ENCODE results near the gene SWI5.

Gene SWI5

GRCh38 chr9:128276574-128277270 is 646 bp downstream of the SWI5 start:
- TF ChIP-seq USF1 (IDR thresholded peaks at IDR 0.05) (no peak), ZBTB7A (IDR thresholded peaks at IDR 0.05; ENCODE audit: low read depth) (0 out of 2 replicates have a peak, but pooled peaks have one; percentile 38)

- peak; percentile 34; the same call in 1 of the 2 replicates for TF ChIP-seq USF1 (IDR thresholded peaks at IDR 0.05)
Measured at GRCh38 chr9:128279088-128280073, 3.3 kb downstream of the SWI5 start.

- TF ChIP-seq FOXM1 (IDR thresholded peaks at IDR 0.05; ENCODE audit: borderline replicate concordance, low read depth): no peak
- no peak for TF ChIP-seq CREB1 (IDR thresholded peaks at IDR 0.05; ENCODE audit: low read depth)
- TF ChIP-seq TAF1 (IDR thresholded peaks at IDR 0.05; ENCODE audit: low read depth): no peak
- TF ChIP-seq USF1 (IDR thresholded peaks at IDR 0.05): no peak
- TF ChIP-seq RAD21 (IDR thresholded peaks at IDR 0.05; ENCODE audit: low read depth): no peak
- TF ChIP-seq ZBTB7A (IDR thresholded peaks at IDR 0.05; ENCODE audit: low read depth): no peak
- no peak for TF ChIP-seq EP300 (IDR thresholded peaks at IDR 0.05; ENCODE audit: borderline replicate concordance)
- TF ChIP-seq TEAD4 (IDR thresholded peaks at IDR 0.05): no peak
- no peak for TF ChIP-seq MAX (IDR thresholded peaks at IDR 0.05)
- TF ChIP-seq YY1 (IDR thresholded peaks at IDR 0.05; ENCODE audit: low read depth): no peak
- no peak for TF ChIP-seq REST (IDR thresholded peaks at IDR 0.05; ENCODE audit: low read depth)
- TF ChIP-seq CEBPB (IDR thresholded peaks at IDR 0.05): no peak
- TF ChIP-seq TCF12 (IDR thresholded peaks at IDR 0.05; ENCODE audit: low read depth): no peak
Measured at GRCh38 chr9:128280084-128280622, 4.1 kb downstream of the SWI5 start.

- no peak for TF ChIP-seq ZBTB7A (IDR thresholded peaks at IDR 0.05; ENCODE audit: low read depth)
- TF ChIP-seq MAX (IDR thresholded peaks at IDR 0.05): no peak
- TF ChIP-seq NFIC (IDR thresholded peaks at IDR 0.05): no peak
- TF ChIP-seq FOXM1 (IDR thresholded peaks at IDR 0.05; ENCODE audit: borderline replicate concordance, low read depth): no peak
- TF ChIP-seq EGR1 (IDR thresholded peaks at IDR 0.05): no peak
- TF ChIP-seq TAF1 (IDR thresholded peaks at IDR 0.05; ENCODE audit: low read depth): no peak
- TF ChIP-seq CREB1 (IDR thresholded peaks at IDR 0.05; ENCODE audit: low read depth): no peak
- TF ChIP-seq EP300 (IDR thresholded peaks at IDR 0.05; ENCODE audit: borderline replicate concordance): no peak
- TF ChIP-seq CEBPB (IDR thresholded peaks at IDR 0.05): no peak
- TF ChIP-seq RAD21 (IDR thresholded peaks at IDR 0.05; ENCODE audit: low read depth): no peak
- TF ChIP-seq YY1 (IDR thresholded peaks at IDR 0.05; ENCODE audit: low read depth): no peak
- TF ChIP-seq TEAD4 (IDR thresholded peaks at IDR 0.05): no peak
- no peak for TF ChIP-seq REST (IDR thresholded peaks at IDR 0.05; ENCODE audit: low read depth)
- TF ChIP-seq USF1 (IDR thresholded peaks at IDR 0.05): no peak
- TF ChIP-seq TCF12 (IDR thresholded peaks at IDR 0.05; ENCODE audit: low read depth): no peak
Measured at GRCh38 chr9:128282500-128282899, 6.4 kb downstream of the SWI5 start.

Measured in Ishikawa (cell line).